NCI-H748 (cell line): ENCODE results near the gene CES2.
"Not testable (repeated sequence)": the region's sequence is repeated elsewhere in the genome, so short reads cannot be mapped to it uniquely, and the experiment has no call there.

Experiments
- DNase-seq: peaks from one replicate; lab custom pipeline; 2025; ENCODE audit not compliant: unreplicated experiment; lab: John Stamatoyannopoulos, UW

Gene CES2

GRCh38 chr16:66934138-66934838 lies 1.0 kb upstream of the CES2 start, which contains the start of gene CIAO2B:
Gene CIAO2B (minus strand): TSS chr16:66934402. CDS start chr16:66934364, 38 bp downstream.
- peak; percentile 82 for DNase-seq

GRCh38 chr16:66934839-66935313 lies 440 bp upstream of the CES2 start:
- not testable (repeated sequence) for DNase-seq

GRCh38 chr16:66936462-66936861 lies 1.1 kb downstream of the CES2 start:
- no peak for DNase-seq

- no peak for DNase-seq
These were observed 1.7 kb downstream of the CES2 start for GRCh38 chr16:66936889-66937554.

GRCh38 chr16:66937725-66938337 lies 2.5 kb downstream of the CES2 start:
- DNase-seq: no peak

GRCh38 chr16:66939366-66939765 lies 4.0 kb downstream of the CES2 start:
- no peak for DNase-seq

GRCh38 chr16:66940236-66940635 lies 4.9 kb downstream of the CES2 start:
- DNase-seq: no peak

- no peak for DNase-seq
These were observed 7.7 kb downstream of the CES2 start for GRCh38 chr16:66942981-66943380.

- DNase-seq: no peak
These were observed 8.2 kb downstream of the CES2 start for GRCh38 chr16:66943426-66944053.

- no peak for DNase-seq
These were observed 8.7 kb downstream of the CES2 start for GRCh38 chr16:66944054-66944441.

- DNase-seq: not testable (repeated sequence)
These were observed 9.7 kb downstream of the CES2 start for GRCh38 chr16:66944971-66945370.

GRCh38 chr16:66945939-66946338 lies 10.6 kb downstream of the CES2 start:
- no peak for DNase-seq

GRCh38 chr16:66946541-66946940 lies 11.2 kb downstream of the CES2 start:
- DNase-seq: no peak

- no peak for DNase-seq
These were observed 11.6 kb downstream of the CES2 start for GRCh38 chr16:66946974-66947301.

- peak; percentile 66 for DNase-seq
These were observed 12.2 kb downstream of the CES2 start for GRCh38 chr16:66947302-66948065.

- peak; percentile 31 for DNase-seq
These were observed 13.0 kb downstream of the CES2 start for GRCh38 chr16:66948134-66948836.

- no peak for DNase-seq
These were observed 13.5 kb downstream of the CES2 start for GRCh38 chr16:66948837-66949225.

- no peak for DNase-seq
These were observed 14.2 kb downstream of the CES2 start for GRCh38 chr16:66949472-66949871.

- DNase-seq: no peak
These were observed 15.1 kb downstream of the CES2 start for GRCh38 chr16:66950437-66950836.
